HCT116 (cell line): ENCODE data around the gene FCHSD2. TPM values are rescaled to one million over a fixed set of nuclear protein-coding genes. Genes with fewer than 3 reads are reported as not detected.

Experiments used
- ATAC-seq: fragments of 200-7000 bp; cut with Tn5 transposase; 2 replicates; pipeline ENCODE4 v1.9.1; 2020; ENCODE audit warnings: mild to moderate bottlenecking, moderate library complexity
- BruUV-seq: library from RNA; stranded (reverse); fragments of 400-500 nt; replicated peaks from 2 replicates; lab custom pipeline; 2021; lab: Mats Ljungman, UMichigan
- CTCF ChIA-PET: fragments of 300-600 bp; sonication (Branson Sonifier 250); formaldehyde crosslinking; loops from one replicate; lab custom pipeline; 2021; ENCODE audit warnings: antibody characterized with exemption; lab: Charles Lee
- POLR2A ChIA-PET: fragments of 300-600, 350-600 bp; sonication (Branson Sonifier 250); formaldehyde crosslinking; loops from one replicate; lab custom pipeline; 2021; ENCODE audit warnings: antibody characterized with exemption; lab: Charles Lee
- RAD21 ChIA-PET, 2 experiments: fragments of 300-600 bp; sonication (Branson Sonifier 250); formaldehyde crosslinking; loops; one replicate each; lab custom pipeline; 2023; ENCODE audit warnings: low total read pairs in 2 of 2; ENCODE audit not compliant: uncharacterized antibody in 2 of 2, unreplicated experiment in 2 of 2, low non-redundant PET in 1 of 2; lab: Charles Lee
- DNase-seq: peaks from one replicate; pipeline ENCODE4 v3.0.0-alpha.2; 2010; ENCODE audit warnings: low read depth, low spot score
- H2AFZ ChIP-seq: fragments of 200-600 bp; shearing (Covaris generic), sonication (generic); 2 replicates; pipeline ENCODE4 v1.6.1; 2017; ENCODE audit warnings: low read depth, mixed run types, mixed read lengths, antibody characterized with exemption, low read length; ENCODE audit not compliant: poor library complexity, severe bottlenecking
- H3K27ac ChIP-seq: 2 replicates; pipeline ENCODE4 v1.5.1; 2012; ENCODE audit warnings: low read depth, low read length
- H3K27me3 ChIP-seq: fragments of 200-600 bp; sonication (generic); 2 replicates; pipeline ENCODE4 v1.6.1; 2016; ENCODE audit warnings: mixed run types, low read length, mixed read lengths; ENCODE audit not compliant: insufficient read depth
- H3K36me3 ChIP-seq, 2 experiments: fragments of 200-500 bp in 1 of 2; fragments of 200-600 bp in 1 of 2; sonication (Bioruptor generic) in 1 of 2; sonication (generic) in 1 of 2; 2 replicates each; pipeline versions ENCODE4 v1.5.1 to v1.6.1; 2014 to 2016; ENCODE audit warnings: low read length in 2 of 2, inconsistent platforms in 1 of 2, mixed read lengths in 1 of 2, mixed run types in 1 of 2; ENCODE audit not compliant: insufficient read depth in 2 of 2, control insufficient read depth in 1 of 2
- H3K4me1 ChIP-seq, 2 experiments: fragments of 200-600 bp in 1 of 2; sonication (generic) in 1 of 2; 2 replicates each; pipeline versions ENCODE4 v1.5.1 to v1.6.1; 2012 to 2017; ENCODE audit warnings: low read length in 2 of 2, inconsistent platforms in 1 of 2, mild to moderate bottlenecking in 1 of 2, mixed read lengths in 1 of 2, mixed run types in 1 of 2, moderate library complexity in 1 of 2; ENCODE audit not compliant: insufficient read depth in 2 of 2, control insufficient read depth in 1 of 2
- H3K4me2 ChIP-seq: fragments of 200-600 bp; sonication (generic); 2 replicates; pipeline ENCODE4 v1.6.1; 2017; ENCODE audit warnings: mixed run types, low read length, mixed read lengths
- H3K4me3 ChIP-seq, 2 experiments: fragments of 200-600 bp in 1 of 2; sonication (generic) in 1 of 2; replicated peaks in 1 of 2; 2 replicates each; pipeline ENCODE4 v1.5.1; 2011 to 2016; ENCODE audit warnings: low read length in 2 of 2, control low read depth in 1 of 2, low read depth in 1 of 2, mild to moderate bottlenecking in 1 of 2, mixed read lengths in 1 of 2, mixed run types in 1 of 2
- H3K79me2 ChIP-seq: fragments of 200-600 bp; sonication (generic); 2 replicates; pipeline ENCODE4 v1.6.1; 2017; ENCODE audit warnings: mild to moderate bottlenecking, mixed run types, low read length, moderate library complexity, mixed read lengths; ENCODE audit not compliant: insufficient read depth
- H3K9ac ChIP-seq: fragments of 200-600 bp; sonication (generic); 2 replicates; pipeline ENCODE4 v1.6.1; 2016; ENCODE audit warnings: low read length, mixed read lengths
- H3K9me2 ChIP-seq: fragments of 200-600 bp; sonication (generic), shearing (Covaris generic); 2 replicates; pipeline ENCODE4 v1.6.1; 2017; ENCODE audit warnings: mixed run types, mild to moderate bottlenecking, moderate library complexity; ENCODE audit not compliant: insufficient read depth
- H3K9me3 ChIP-seq, 2 experiments: fragments of 200-500 bp in 1 of 2; fragments of 200-600 bp in 1 of 2; sonication (Bioruptor generic) in 1 of 2; sonication (generic) in 1 of 2; 2 replicates each; pipeline ENCODE4 v1.6.1; 2014 to 2017; ENCODE audit warnings: low read length in 2 of 2, mixed read lengths in 2 of 2, inconsistent platforms in 1 of 2, low read depth in 1 of 2, mild to moderate bottlenecking in 1 of 2, mixed run types in 1 of 2, moderate library complexity in 1 of 2; ENCODE audit not compliant: control insufficient read depth in 1 of 2, insufficient read depth in 1 of 2
- H4K20me1 ChIP-seq: fragments of 200-600 bp; sonication (generic), shearing (Covaris generic); 2 replicates; pipeline ENCODE4 v1.6.1; 2017; ENCODE audit warnings: mixed run types, mild to moderate bottlenecking, moderate library complexity; ENCODE audit not compliant: insufficient read depth
- CEBPB ChIP-seq: IDR thresholded peaks from 2 replicates; pipeline ENCODE4 v1.6.1; 2012; ENCODE audit warnings: low read depth
- EGR1 ChIP-seq: IDR thresholded peaks from 2 replicates; pipeline ENCODE4 v1.6.1; 2012; ENCODE audit warnings: low read depth
- ELF1 ChIP-seq: IDR thresholded peaks from 2 replicates; pipeline ENCODE4 v1.6.1; 2012; ENCODE audit warnings: low read depth, borderline replicate concordance
- EZH2 ChIP-seq: fragments of 200-600 bp; sonication (generic); IDR thresholded peaks from 2 replicates; pipeline ENCODE4 v1.6.1; 2017; ENCODE audit warnings: antibody characterized with exemption, mixed run types
- EZH2phosphoT487 ChIP-seq: fragments of 200-600 bp; IDR thresholded peaks from 2 replicates; pipeline ENCODE4 v1.6.1; 2018; ENCODE audit warnings: antibody characterized with exemption, borderline replicate concordance
- FOSL1 ChIP-seq: IDR thresholded peaks from 2 replicates; pipeline ENCODE4 v1.6.1; 2012; ENCODE audit warnings: low read depth
- JUND ChIP-seq: IDR thresholded peaks from 2 replicates; pipeline ENCODE4 v1.6.1; 2012
- POLR2A ChIP-seq: IDR thresholded peaks from 2 replicates; pipeline ENCODE4 v1.7.0; 2011; ENCODE audit warnings: borderline replicate concordance; ENCODE audit not compliant: insufficient read depth, insufficient read length; ENCODE audit errors: extremely low read depth
- SIN3A ChIP-seq: IDR thresholded peaks from 2 replicates; pipeline ENCODE4 v1.6.1; 2012; ENCODE audit warnings: low read depth
- ZFX ChIP-seq: fragments of 450-650 bp; IDR thresholded peaks from 2 replicates; pipeline ENCODE4 v1.6.1; 2017
- ZNF274 ChIP-seq: fragments of 200-500 bp; sonication (Bioruptor generic); IDR thresholded peaks from 2 replicates; pipeline ENCODE4 v1.6.1; 2014; ENCODE audit warnings: mild to moderate bottlenecking, low read depth, low read length, inconsistent platforms
- intact Hi-C: fragments of 100-400 bp; cut with micrococcal nuclease; formaldehyde crosslinking; loops from 2 replicates; pipeline ENCODE4 v1.10.0; 2022
- total RNA-seq: library from RNA; stranded (reverse); gene quantifications from one replicate; pipeline ENCODE4 v1.2.1, GENCODE V29; 2021; ENCODE audit not compliant: unreplicated experiment
- TF ChIP-seq, protein P1 (sequence below), 3 experiments: fragments of 200-600 bp in 1 of 3; sonication (generic) in 1 of 3; IDR thresholded peaks in 2 of 3; conservative IDR thresholded peaks in 1 of 3; 2 replicates each; pipeline ENCODE4 v1.5.1; 2012 to 2017; ENCODE audit warnings: low read depth in 2 of 3, low read length in 2 of 3, antibody characterized with exemption in 1 of 3, borderline replicate concordance in 1 of 3, control low read depth in 1 of 3, mild to moderate bottlenecking in 1 of 3, mixed read lengths in 1 of 3, mixed run types in 1 of 3, moderate library complexity in 1 of 3; ENCODE audit not compliant: insufficient read depth in 1 of 3

The FCHSD2 gene
- total RNA-seq, 1 experiment from 2014 or later, result 15.0 TPM

GRCh38 chr11:72953637-72954036 is 188.5 kb downstream of the FCHSD2 start:
- H4K20me1 ChIP-seq, result no peaks in the 10 kb centered on the region
- TF ChIP-seq, protein P1, sequence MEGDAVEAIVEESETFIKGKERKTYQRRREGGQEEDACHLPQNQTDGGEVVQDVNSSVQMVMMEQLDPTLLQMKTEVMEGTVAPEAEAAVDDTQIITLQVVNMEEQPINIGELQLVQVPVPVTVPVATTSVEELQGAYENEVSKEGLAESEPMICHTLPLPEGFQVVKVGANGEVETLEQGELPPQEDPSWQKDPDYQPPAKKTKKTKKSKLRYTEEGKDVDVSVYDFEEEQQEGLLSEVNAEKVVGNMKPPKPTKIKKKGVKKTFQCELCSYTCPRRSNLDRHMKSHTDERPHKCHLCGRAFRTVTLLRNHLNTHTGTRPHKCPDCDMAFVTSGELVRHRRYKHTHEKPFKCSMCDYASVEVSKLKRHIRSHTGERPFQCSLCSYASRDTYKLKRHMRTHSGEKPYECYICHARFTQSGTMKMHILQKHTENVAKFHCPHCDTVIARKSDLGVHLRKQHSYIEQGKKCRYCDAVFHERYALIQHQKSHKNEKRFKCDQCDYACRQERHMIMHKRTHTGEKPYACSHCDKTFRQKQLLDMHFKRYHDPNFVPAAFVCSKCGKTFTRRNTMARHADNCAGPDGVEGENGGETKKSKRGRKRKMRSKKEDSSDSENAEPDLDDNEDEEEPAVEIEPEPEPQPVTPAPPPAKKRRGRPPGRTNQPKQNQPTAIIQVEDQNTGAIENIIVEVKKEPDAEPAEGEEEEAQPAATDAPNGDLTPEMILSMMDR (IDR thresholded peaks at IDR 0.05 in 2 of 3, conservative IDR thresholded peaks at IDR 0.05 in 1 of 3; ENCODE audit: borderline replicate concordance in 1 of 3, insufficient read depth in 1 of 3, low read depth in 2 of 3, low read length in 2 of 3), result no peak
- TF ChIP-seq ZFX, result no peak
- no peak for TF ChIP-seq SIN3A
- TF ChIP-seq EZH2phosphoT487, result no peak
- TF ChIP-seq FOSL1, result no peak
- TF ChIP-seq POLR2A, result no peak
- no peak for TF ChIP-seq CEBPB
- TF ChIP-seq EGR1, result no peak
- TF ChIP-seq ELF1, result no peak
- TF ChIP-seq ZNF274, result no peak
- no peak for TF ChIP-seq JUND
- TF ChIP-seq EZH2, result no peak
- H3K9ac ChIP-seq, result no peak overlapping the region
- no peak overlapping the region for H3K4me3 ChIP-seq
- H3K9me2 ChIP-seq, result no peaks in the 10 kb centered on the region
- ATAC-seq (no peak), DNase-seq (no peak)
- H3K4me1 ChIP-seq, result no peaks in the 10 kb centered on the region
- POLR2A ChIA-PET, result no interaction called here
- no peak overlapping the region for H3K27ac ChIP-seq
- RAD21 ChIA-PET, result no interaction called here
- intact Hi-C loops, result no loop called here
- BruUV-seq, result no TSS peak
- no peaks in the 10 kb centered on the region for H3K9me3 ChIP-seq
- H2AFZ ChIP-seq, result no peak overlapping the region
- no peak overlapping the region for H3K4me2 ChIP-seq
- no peaks in the 10 kb centered on the region for H3K79me2 ChIP-seq
- no peaks in the 10 kb centered on the region for H3K36me3 ChIP-seq
- no peaks in the 10 kb centered on the region for H3K27me3 ChIP-seq
- CTCF ChIA-PET, result interaction anchor here (0.6 kb wide), 1 partner anchor 715 kb away, joined by 3 read pairs; no protein-coding TSS in a partner anchor
